IMR-90 (cell line): Measurements from ENCODE around the gene CIRBP. TPM values are rescaled to one million over a fixed set of nuclear protein-coding genes. Genes with fewer than 3 reads are reported as not detected.

Source experiments
- ATAC-seq: fragments of 200-7000 bp; cut with Tn5 transposase; 2 replicates; pipeline ENCODE4 v1.9.1; 2020; ENCODE audit warnings: low read depth, mild to moderate bottlenecking, moderate library complexity
- BruUV-seq: library from RNA; stranded (reverse); fragments of 400-500 nt; replicated peaks from 2 replicates; lab custom pipeline; 2021; lab: Mats Ljungman, UMichigan
- CTCF ChIA-PET: fragments of 300-600 bp; formaldehyde crosslinking; extraction: SDS; loops from one replicate; lab custom pipeline; 2021; ENCODE audit warnings: antibody characterized with exemption; lab: Yijun Ruan, JAX
- POLR2A ChIA-PET: fragments of 300-600 bp; sonication (Branson Sonifier 250); formaldehyde crosslinking; loops from one replicate; lab custom pipeline; 2022; ENCODE audit warnings: antibody characterized with exemption; ENCODE audit not compliant: unreplicated experiment; lab: Charles Lee
- DNase-seq: peaks from one replicate; pipeline ENCODE4 v3.0.0; 2013
- H2AFZ ChIP-seq: replicated peaks from 2 replicates; pipeline ENCODE3; 2013; ENCODE audit warnings: low read length, mild to moderate bottlenecking; ENCODE audit not compliant: poor library complexity
- H2AK5ac ChIP-seq: 2 replicates; pipeline ENCODE4 v1.6.1; 2013; ENCODE audit warnings: low read depth, low read length, inconsistent platforms
- H2AK9ac ChIP-seq: replicated peaks from 2 replicates; pipeline ENCODE3; 2013; ENCODE audit warnings: mild to moderate bottlenecking, low read depth, low read length, moderate library complexity; ENCODE audit not compliant: poor library complexity
- H2BK120ac ChIP-seq: 2 replicates; pipeline ENCODE4 v1.6.1; 2013; ENCODE audit warnings: low read depth, low read length, inconsistent platforms
- H2BK15ac ChIP-seq: 3 replicates; pipeline ENCODE4 v1.6.1; 2013; ENCODE audit warnings: low read depth, low read length, inconsistent platforms
- H2BK20ac ChIP-seq: 2 replicates; pipeline ENCODE4 v1.6.1; 2013; ENCODE audit warnings: low read depth, mild to moderate bottlenecking, inconsistent platforms, low read length, moderate library complexity
- H2BK5ac ChIP-seq: 2 replicates; pipeline ENCODE4 v1.6.1; 2013; ENCODE audit warnings: mild to moderate bottlenecking, low read depth, low read length, inconsistent platforms; ENCODE audit not compliant: poor library complexity, severe bottlenecking
- H3K14ac ChIP-seq: replicated peaks from 2 replicates; pipeline ENCODE4 v1.6.1; 2013; ENCODE audit warnings: low read depth, low read length, inconsistent platforms
- H3K18ac ChIP-seq: 2 replicates; pipeline ENCODE4 v1.6.1; 2013; ENCODE audit warnings: low read depth, low read length, control low read depth
- H3K23ac ChIP-seq: 2 replicates; pipeline ENCODE4 v1.6.1; 2013; ENCODE audit warnings: low read depth, low read length, inconsistent platforms
- H3K27ac ChIP-seq: 2 replicates; pipeline ENCODE4 v1.5.1; 2013; ENCODE audit warnings: mild to moderate bottlenecking, control low read depth, low read length; ENCODE audit not compliant: insufficient read depth
- H3K27me3 ChIP-seq: 2 replicates; pipeline ENCODE4 v1.6.1; 2013; ENCODE audit warnings: low read length; ENCODE audit not compliant: control insufficient read depth, insufficient read depth
- H3K36me3 ChIP-seq: 2 replicates; pipeline ENCODE4 v1.6.1; 2013; ENCODE audit warnings: low read length, mixed read lengths; ENCODE audit not compliant: control insufficient read depth, insufficient read depth
- H3K4ac ChIP-seq: 2 replicates; pipeline ENCODE4 v1.6.1; 2013; ENCODE audit warnings: low read depth, low read length, inconsistent platforms
- H3K4me1 ChIP-seq: 2 replicates; pipeline ENCODE4 v1.6.1; 2013; ENCODE audit warnings: low read length, mixed read lengths; ENCODE audit not compliant: control insufficient read depth, insufficient read depth
- H3K4me2 ChIP-seq: 2 replicates; pipeline ENCODE4 v1.6.1; 2013; ENCODE audit warnings: low read depth, mild to moderate bottlenecking, control low read depth, low read length, moderate library complexity
- H3K4me3 ChIP-seq: 2 replicates; pipeline ENCODE4 v1.5.1; 2013; ENCODE audit warnings: low read depth, mild to moderate bottlenecking, control low read depth, low read length, moderate library complexity; ENCODE audit not compliant: insufficient read depth
- H3K56ac ChIP-seq: 2 replicates; pipeline ENCODE4 v1.6.1; 2013; ENCODE audit warnings: low read length, inconsistent platforms; ENCODE audit not compliant: insufficient read depth; ENCODE audit errors: extremely low read depth
- H3K79me1 ChIP-seq, 2 experiments: 2 replicates each; pipeline ENCODE4 v1.6.1; 2013; ENCODE audit warnings: low read length in 2 of 2, inconsistent platforms in 1 of 2, low read depth in 1 of 2
- H3K9ac ChIP-seq: 2 replicates; pipeline ENCODE4 v1.6.1; 2013; ENCODE audit warnings: low read depth, low read length, control low read depth
- H3K9me1 ChIP-seq: 2 replicates; pipeline ENCODE4 v1.6.1; 2013; ENCODE audit warnings: low read length, inconsistent platforms; ENCODE audit not compliant: insufficient read depth
- H3K9me3 ChIP-seq: 2 replicates; pipeline ENCODE4 v1.6.1; 2013; ENCODE audit warnings: low read length; ENCODE audit not compliant: control insufficient read depth, insufficient read depth
- H4K20me1 ChIP-seq: 2 replicates; pipeline ENCODE4 v1.6.1; 2013; ENCODE audit warnings: low read length, inconsistent platforms; ENCODE audit not compliant: insufficient read depth
- H4K5ac ChIP-seq: 2 replicates; pipeline ENCODE4 v1.6.1; 2013; ENCODE audit warnings: mild to moderate bottlenecking, low read depth, low read length, control low read depth
- H4K8ac ChIP-seq, 2 experiments: 2 replicates each; pipeline ENCODE4 v1.6.1; 2013; ENCODE audit warnings: low read depth in 2 of 2, low read length in 2 of 2, control low read depth in 1 of 2, inconsistent platforms in 1 of 2
- H4K91ac ChIP-seq: 2 replicates; pipeline ENCODE4 v1.6.1; 2013; ENCODE audit warnings: low read depth, low read length, inconsistent platforms; ENCODE audit not compliant: insufficient read depth
- MAFK ChIP-seq: IDR thresholded peaks from 2 replicates; pipeline ENCODE4 v1.6.1; 2012; ENCODE audit warnings: low read depth, low read length, improper control_type of control experiment
- NFE2L2 ChIP-seq: fragments of 150-350 bp; IDR thresholded peaks from 2 replicates; pipeline ENCODE4 v1.6.1; 2016; ENCODE audit warnings: low read depth, mild to moderate bottlenecking, low read length
- POLR2A ChIP-seq: IDR thresholded peaks from 2 replicates; pipeline ENCODE4 v1.6.1; 2012; ENCODE audit warnings: mild to moderate bottlenecking, low read depth, low read length
- SMC3 ChIP-seq: fragments of 150-350 bp; IDR thresholded peaks from 2 replicates; pipeline ENCODE4 v1.6.1; 2016; ENCODE audit warnings: low read depth, mild to moderate bottlenecking, antibody characterized with exemption, low read length, moderate library complexity
- WGBS, 2 experiments: methylation state at CpG; one replicate each; pipeline versions ENCODE4 v1.1.5 to v1.1.7; 2013; ENCODE audit warnings: missing lambda C conversion rate in 2 of 2; ENCODE audit not compliant: insufficient read length in 1 of 2; ENCODE audit errors: extremely low coverage in 2 of 2; 5-methylcytosine and 5-hydroxymethylcytosine counted together
- dilution Hi-C: fragments of 300-500 bp; cut with HindIII; formaldehyde crosslinking; loops from one replicate; pipeline ENCODE4 v1.14.3; 2018; ENCODE audit warnings: low sequenced_read_pairs; ENCODE audit not compliant: unreplicated experiment
- in situ Hi-C: fragments of 300-500 bp; cut with MboI; formaldehyde crosslinking; loops from 3 replicates; pipeline ENCODE4 v1.14.3; 2019; ENCODE audit warnings: low sequenced_read_pairs, inconsistent platforms, mixed read lengths
- intact Hi-C: fragments of 100-400 bp; cut with micrococcal nuclease; formaldehyde crosslinking; loops from 2 replicates; pipeline ENCODE4 v1.10.0; 2022
- polyA plus RNA-seq, 3 experiments: library from polyadenylated mRNA; depleted of rRNA; stranded (reverse); fragments of >200 nt; gene quantifications; 2 replicates each; pipeline ENCODE4 v1.2.3, GENCODE V29; 2012; ENCODE audit warnings: low replicate concordance in 1 of 3
- total RNA-seq: library from RNA; depleted of rRNA; stranded (reverse); fragments of >200 nt; gene quantifications from 2 replicates; pipeline ENCODE4 v1.2.3, GENCODE V29; 2012

The CIRBP gene
- total and polyA plus RNA-seq, 2 of the 4 experiments (the other 2 are of a cell fraction) = 299 to 542 TPM

DNA sequence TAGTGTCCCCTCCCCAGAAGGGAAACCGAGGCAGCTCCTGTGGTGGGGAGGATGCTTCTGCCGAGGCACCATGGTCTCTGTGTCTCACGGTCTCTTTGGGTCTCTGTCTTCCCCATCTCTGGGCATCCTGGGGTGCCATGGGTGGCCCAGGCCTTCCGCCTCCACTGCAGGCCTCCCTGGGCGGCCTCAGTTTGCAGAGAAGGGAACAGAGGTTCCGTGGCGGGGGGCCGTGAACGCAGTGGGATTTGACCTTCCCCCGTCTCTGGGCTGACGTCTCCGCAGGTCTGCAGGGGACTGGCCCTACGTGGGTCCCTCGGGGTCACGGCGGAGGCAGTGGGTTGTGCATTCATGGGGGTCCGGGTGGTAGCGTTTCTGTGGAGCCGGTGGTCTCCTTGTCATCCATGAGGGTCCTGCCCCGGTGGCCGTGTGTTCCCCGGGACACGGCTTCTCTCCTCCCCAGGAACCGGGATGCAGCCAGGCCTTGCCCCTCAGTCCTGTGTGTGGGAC lies 21.1 kb downstream of the CIRBP start:
- Histone ChIP-seq H3K14ac (no peak overlapping the region), H3K4me1 (peaks cover under 1% of the 10 kb centered on the region; the same call in 1 of the 2 replicates), H3K4me2 (no peak overlapping the region), H3K56ac (no peak overlapping the region), H2AFZ (no peak overlapping the region), H3K4ac (no peak overlapping the region), H3K27me3 (peaks cover 42% of the 10 kb centered on the region), H4K20me1 (no peaks in the 10 kb centered on the region), H3K27ac (no peak overlapping the region), H3K79me1 (no peaks in the 10 kb centered on the region), H2AK5ac (no peak overlapping the region), H2BK15ac (no peak overlapping the region), H4K91ac (no peak overlapping the region), H3K23ac (no peak overlapping the region), H3K9ac (no peak overlapping the region), H3K4me3 (no peak overlapping the region), H3K36me3 (no peaks in the 10 kb centered on the region), H3K18ac (no peak overlapping the region), H4K8ac (no peak overlapping the region), H2BK120ac (no peak overlapping the region), H3K9me3 (no peaks in the 10 kb centered on the region), H2BK5ac (no peak overlapping the region), H3K9me1 (no peaks in the 10 kb centered on the region), H2AK9ac (no peak overlapping the region), H4K5ac (no peak overlapping the region), H2BK20ac (no peak overlapping the region)
- dilution Hi-C loops (no loop called here), intact Hi-C loops (no loop called here), in situ Hi-C loops (no loop called here)
- DNase-seq (no peak), ATAC-seq (no peak)
- ChIA-PET CTCF (no interaction called here), POLR2A (no interaction called here)
- BruUV-seq = no TSS peak
- TF ChIP-seq SMC3 (no peak), POLR2A (no peak), MAFK (no peak), NFE2L2 (no peak)
- WGBS, 2 experiments = 85% methylated on average over 17 of the region's 24 CpGs; no CpG with 5 or more reads in 1 of the 2 experiments
